ENCODE measurements around the gene KIAA0586. TPM values are rescaled to one million over a fixed set of nuclear protein-coding genes. Genes with fewer than 3 reads are reported as not detected.
"Not testable (repeated sequence)": the region's sequence is repeated elsewhere in the genome, so short reads cannot be mapped to it uniquely, and the experiment has no call there.

The KIAA0586 gene
- polyA plus RNA-seq, 1 experiment: 24.6 TPM

- CTCF ChIA-PET: no interaction called here
- no peaks in the 10 kb centered on the region for H3K27me3 ChIP-seq (ENCODE audit: control insufficient read depth, insufficient read depth, low read length)
- H3K27ac ChIP-seq (ENCODE audit: low read depth, low read length): no peak overlapping the region
- no peak for DNase-seq (ENCODE audit: low read depth, low spot score)
- H3K9me3 ChIP-seq (ENCODE audit: control insufficient read depth, insufficient read depth, low read length): no peaks in the 10 kb centered on the region
- no peak overlapping the region for H3K4me3 ChIP-seq (ENCODE audit: low read depth, low read length)
- no peak for TF ChIP-seq CTCF (IDR thresholded peaks at IDR 0.05; ENCODE audit: low read depth, low read length)
- POLR2A ChIA-PET: no interaction called here
Observed at GRCh38 chr14:58414845-58415244, 12.7 kb upstream of the KIAA0586 start.

- ChIA-PET POLR2A (no interaction called here), CTCF (interaction anchor here (1.5 kb wide), 1 partner anchor 11 kb away, joined by 4 read pairs; the partner anchor contains the start of gene TIMM9)
- DNase-seq (ENCODE audit: low read depth, low spot score): no peak
- Histone ChIP-seq H3K4me3 (ENCODE audit: low read depth, low read length) (no peak overlapping the region), H3K27ac (ENCODE audit: low read depth, low read length) (no peak overlapping the region), H3K9me3 (ENCODE audit: control insufficient read depth, insufficient read depth, low read length) (no peaks in the 10 kb centered on the region), H3K27me3 (ENCODE audit: control insufficient read depth, insufficient read depth, low read length) (no peaks in the 10 kb centered on the region)
- no peak for TF ChIP-seq CTCF (IDR thresholded peaks at IDR 0.05; ENCODE audit: low read depth, low read length)
Observed at GRCh38 chr14:58415636-58416547, 11.6 kb upstream of the KIAA0586 start.

- POLR2A ChIA-PET; H3K9me3 ChIP-seq (ENCODE audit: control insufficient read depth, insufficient read depth, low read length); H3K27ac ChIP-seq (ENCODE audit: low read depth, low read length); DNase-seq (ENCODE audit: low read depth, low spot score); H3K4me3 ChIP-seq (ENCODE audit: low read depth, low read length); H3K27me3 ChIP-seq (ENCODE audit: control insufficient read depth, insufficient read depth, low read length): not testable (repeated sequence)
- CTCF ChIA-PET: interaction anchor here (1.5 kb wide), 1 partner anchor 10 kb away, joined by 4 read pairs; the partner anchor contains the start of gene TIMM9
Observed at GRCh38 chr14:58416934-58417333, 10.6 kb upstream of the KIAA0586 start.

- DNase-seq (ENCODE audit: low read depth, low spot score): no peak
- Histone ChIP-seq H3K4me3 (ENCODE audit: low read depth, low read length) (peak overlapping the region; percentile 89), H3K27me3 (ENCODE audit: control insufficient read depth, insufficient read depth, low read length) (no peaks in the 10 kb centered on the region), H3K9me3 (ENCODE audit: control insufficient read depth, insufficient read depth, low read length) (no peaks in the 10 kb centered on the region; the same call in 1 of the 2 replicates), H3K27ac (ENCODE audit: low read depth, low read length) (peak overlapping the region; percentile 97)
- ChIA-PET CTCF (interaction anchor here (1.6 kb wide), 1 partner anchor 10 kb away, joined by 4 read pairs; no protein-coding TSS in a partner anchor), POLR2A (interaction anchor here (0.5 to 1.2 kb wide), 3 partner anchors 129 to 162 kb away, joined by 3 to 8 read pairs (median 3); partner anchors contain the start of gene ARID4A)
- no peak for TF ChIP-seq CTCF (IDR thresholded peaks at IDR 0.05; ENCODE audit: low read depth, low read length)
Observed at GRCh38 chr14:58426670-58427280, 744 bp upstream of the KIAA0586 start.

- no peaks in the 10 kb centered on the region; the same call in 1 of the 2 replicates for H3K9me3 ChIP-seq (ENCODE audit: control insufficient read depth, insufficient read depth, low read length)
- H3K27ac ChIP-seq (ENCODE audit: low read depth, low read length): peak overlapping the region; percentile 76
- POLR2A ChIA-PET: interaction anchor here (1.2 kb wide), 2 partner anchors 130 to 1056 kb away, joined by 3 to 8 read pairs; partner anchors contain the start of genes ARID4A, JKAMP and L3HYPDH
- CTCF ChIA-PET: interaction anchor here (0.9 kb wide), 1 partner anchor 73 kb away, joined by 3 read pairs; no protein-coding TSS in a partner anchor
- TF ChIP-seq CTCF (IDR thresholded peaks at IDR 0.05; ENCODE audit: low read depth, low read length): no peak
- H3K27me3 ChIP-seq (ENCODE audit: control insufficient read depth, insufficient read depth, low read length): no peaks in the 10 kb centered on the region
- DNase-seq (ENCODE audit: low read depth, low spot score): no peak
- peak overlapping the region; percentile 89 for H3K4me3 ChIP-seq (ENCODE audit: low read depth, low read length)
Observed at GRCh38 chr14:58428118-58428683, 682 bp downstream of the KIAA0586 start.

All from AG04450 (cell line).